Measurements from ENCODE around the gene OARD1. TPM values are rescaled to one million over a fixed set of nuclear protein-coding genes. Genes with fewer than 3 reads are reported as not detected.
A peak's percentile ranks its signal among the peaks of the same experiment; 100 is the strongest.

Gene OARD1
- total and polyA plus RNA-seq, 2 experiments from 2014 or later = 31.2 to 46.4 TPM

GRCh38 chr6:41039060-41039998, 32.8 kb downstream of the OARD1 start, which contains the start of gene UNC5CL:
Gene UNC5CL (minus strand): TSS chr6:41039221. CDS start chr6:41035074, 4,147 bp downstream.
- no peak within 1 kb of the TSS for H2AFZ ChIP-seq
- no peaks in the 10 kb centered on the region for H3K36me3 ChIP-seq (replicated peaks; ENCODE audit: insufficient read depth, low read depth)
- no peak within 1 kb of the TSS for H3K4me3 ChIP-seq
- H4K20me1 ChIP-seq (ENCODE audit: insufficient read depth, poor library complexity, severe bottlenecking) = no peaks in the 10 kb centered on the region
- peak within 1 kb of the TSS; percentile 63 for H3K4me2 ChIP-seq
- H3K9me3 ChIP-seq (ENCODE audit: low read depth) = no peaks in the 10 kb centered on the region
- no peak for TF ChIP-seq EZH2phosphoT487 (IDR thresholded peaks at IDR 0.05; ENCODE audit: low read depth, severe bottlenecking, unreplicated experiment)
- peak; percentile 66 for TF ChIP-seq CTCF (IDR thresholded peaks at IDR 0.05; ENCODE audit: poor library complexity)
- H3K27me3 ChIP-seq = no peaks in the 10 kb centered on the region
- H3K79me2 ChIP-seq = peaks cover 35% of the 10 kb centered on the region
- H3K4me1 ChIP-seq (ENCODE audit: insufficient read depth) = peaks cover 37% of the 10 kb centered on the region
- peak within 1 kb of the TSS; percentile 95 for H3K27ac ChIP-seq
- 76% methylated on average over 10 of the region's 10 CpGs for WGBS (ENCODE audit: low lambda C conversion rate, missing lambda C conversion rate)
- peak; percentile 83 for DNase-seq (ENCODE audit: low spot score)
- no peaks in the 10 kb centered on the region for H3K9me2 ChIP-seq (replicated peaks; ENCODE audit: insufficient read depth)

- H3K36me3 ChIP-seq (replicated peaks; ENCODE audit: insufficient read depth, low read depth) = no peaks in the 10 kb centered on the region
- peaks cover 36% of the 10 kb centered on the region for H3K79me2 ChIP-seq
- no peak for DNase-seq (ENCODE audit: low spot score)
- no peak for TF ChIP-seq EZH2phosphoT487 (IDR thresholded peaks at IDR 0.05; ENCODE audit: low read depth, severe bottlenecking, unreplicated experiment)
- TF ChIP-seq EZH2 (IDR thresholded peaks at IDR 0.05; ENCODE audit: borderline replicate concordance) = no peak
- no peak for TF ChIP-seq CTCF (IDR thresholded peaks at IDR 0.05; ENCODE audit: poor library complexity)
- H3K27me3 ChIP-seq = no peaks in the 10 kb centered on the region
- H3K9me2 ChIP-seq (replicated peaks; ENCODE audit: insufficient read depth) = no peaks in the 10 kb centered on the region
- peak overlapping the region; percentile 63 for H3K4me2 ChIP-seq
- H3K27ac ChIP-seq = peak overlapping the region; percentile 95
- peaks cover 37% of the 10 kb centered on the region for H3K4me1 ChIP-seq (ENCODE audit: insufficient read depth)
- WGBS (ENCODE audit: low lambda C conversion rate, missing lambda C conversion rate) = 82% methylated on average over 3 of the region's 3 CpGs
- H3K4me3 ChIP-seq = no peak overlapping the region
- H4K20me1 ChIP-seq (ENCODE audit: insufficient read depth, poor library complexity, severe bottlenecking) = no peaks in the 10 kb centered on the region
- no peaks in the 10 kb centered on the region for H3K9me3 ChIP-seq (ENCODE audit: low read depth)
- H2AFZ ChIP-seq = no peak overlapping the region
These were observed 34.0 kb downstream of the OARD1 start for GRCh38 chr6:41038205-41038604.

GRCh38 chr6:41037107-41037900, 34.9 kb downstream of the OARD1 start:
- H3K4me1 ChIP-seq (ENCODE audit: insufficient read depth) = peaks cover 37% of the 10 kb centered on the region

More at GRCh38 chr6:41037107-41037900, 34.9 kb downstream of the OARD1 start:
- Histone ChIP-seq H2AFZ (no peak overlapping the region), H3K27me3 (no peaks in the 10 kb centered on the region), H3K79me2 (peaks cover 36% of the 10 kb centered on the region), H3K36me3 (replicated peaks; ENCODE audit: insufficient read depth, low read depth) (no peaks in the 10 kb centered on the region), H3K4me2 (peak overlapping the region; percentile 63), H3K27ac (peak overlapping the region; percentile 44), H3K9me2 (replicated peaks; ENCODE audit: insufficient read depth) (no peaks in the 10 kb centered on the region), H3K9me3 (ENCODE audit: low read depth) (no peaks in the 10 kb centered on the region), H3K4me3 (no peak overlapping the region), H4K20me1 (ENCODE audit: insufficient read depth, poor library complexity, severe bottlenecking) (no peaks in the 10 kb centered on the region)
- DNase-seq (ENCODE audit: low spot score) = no peak
- 83% methylated on average over 13 of the region's 13 CpGs for WGBS (ENCODE audit: low lambda C conversion rate, missing lambda C conversion rate)
- TF ChIP-seq EZH2phosphoT487 (IDR thresholded peaks at IDR 0.05; ENCODE audit: low read depth, severe bottlenecking, unreplicated experiment) = no peak
- TF ChIP-seq CTCF (IDR thresholded peaks at IDR 0.05; ENCODE audit: poor library complexity) = no peak
- TF ChIP-seq EZH2 (IDR thresholded peaks at IDR 0.05; ENCODE audit: borderline replicate concordance) = no peak
